Psoas muscle (tissue), 8 donors: Measurements from ENCODE around the gene NAP1L1. TPM values are rescaled to one million over a fixed set of nuclear protein-coding genes. Genes with fewer than 3 reads are reported as not detected.

Experiments used
- ATAC-seq, 4 donors: fragments of 200-7000 bp; cut with Tn5 transposase; one replicate each; pipeline ENCODE4 v1.9.1; 2020; ENCODE audit warnings: moderate library complexity in 3 of 4, mild to moderate bottlenecking in 2 of 4
- DNase-seq, 2 donors: peaks; one replicate each; pipeline ENCODE4 v3.0.0-alpha.2; 2020
- H3K27ac ChIP-seq: fragments of 200-600 bp; one replicate; pipeline ENCODE4 v1.8.0; 2022
- H3K27me3 ChIP-seq, 3 donors: fragments of 200-600 bp in 1 of 3; one replicate each; pipeline versions ENCODE4 v1.6.1 to v1.8.0; 2013 to 2022; ENCODE audit warnings: low read length in 2 of 3, mild to moderate bottlenecking in 2 of 3, moderate library complexity in 1 of 3; ENCODE audit not compliant: insufficient read depth in 3 of 3
- H3K36me3 ChIP-seq, 2 donors: fragments of 200-600 bp in 1 of 2; one replicate each; pipeline versions ENCODE4 v1.6.1 to v1.8.0; 2013 to 2022; ENCODE audit warnings: low read depth in 1 of 2, mild to moderate bottlenecking in 1 of 2, moderate library complexity in 1 of 2; ENCODE audit not compliant: insufficient read depth in 1 of 2
- H3K4me1 ChIP-seq: fragments of 200-600 bp; one replicate; pipeline ENCODE4 v1.8.0; 2022
- H3K4me3 ChIP-seq: fragments of 200-600 bp; one replicate; pipeline ENCODE4 v1.8.0; 2022; ENCODE audit warnings: mild to moderate bottlenecking
- H3K9me3 ChIP-seq: fragments of 200-600 bp; one replicate; pipeline ENCODE4 v1.8.0; 2022
- CTCF ChIP-seq: fragments of 200-600 bp; IDR thresholded peaks from one replicate; pipeline ENCODE4 v1.8.0; 2022; ENCODE audit warnings: antibody characterized with exemption
- WGBS, 3 donors: extraction: QIAGEN DNeasy Blood & Tissue Kit; methylation state at CpG; one replicate each; pipeline versions ENCODE4 v1.1.6 to v1.1.7; 2013; 5-methylcytosine and 5-hydroxymethylcytosine counted together
- intact Hi-C, 2 donors: fragments of 100-400 bp; cut with DNase I; formaldehyde crosslinking; loops; one replicate each; pipeline versions ENCODE4 v1.11.0 to v1.14.2; 2022
- polyA plus RNA-seq, 3 donors: library from polyadenylated mRNA; stranded (reverse); fragments of 200-250 nt; gene quantifications; one replicate each; pipeline ENCODE4 v1.2.3, GENCODE V29; 2013
- total RNA-seq, 4 donors: library from RNA; stranded (reverse); fragmentation: NEBNext Ultra II Directional in 2 of 4; extraction: Animal tissue kit (Norgen Biotek cat#: 25700) in 2 of 4; gene quantifications; one replicate each; pipeline versions ENCODE4 v1.2.1 to v1.2.4, GENCODE V29; 2021 to 2023
- donor health status: healthy with polysubstance abuse.
- donor health status: DM: no; HTN: no; CAD: no; lungs with moderate emphysema.
- donor health status: Bipolar disorder and iron deficiency.
- donor health status: healthy.
- donor health status: DM: yes; HTN: yes; CAD: no.
- donor health status: DM: no; HTN: no; CAD: no.
- donor health status: DM: no; HTN: no; CAD: no.
- donor health status: DM: yes; HTN: yes; CAD: no.

NAP1L1 gene
- total and polyA plus RNA-seq, 7 donors, result 201 to 341 (median 281) TPM

DNA sequence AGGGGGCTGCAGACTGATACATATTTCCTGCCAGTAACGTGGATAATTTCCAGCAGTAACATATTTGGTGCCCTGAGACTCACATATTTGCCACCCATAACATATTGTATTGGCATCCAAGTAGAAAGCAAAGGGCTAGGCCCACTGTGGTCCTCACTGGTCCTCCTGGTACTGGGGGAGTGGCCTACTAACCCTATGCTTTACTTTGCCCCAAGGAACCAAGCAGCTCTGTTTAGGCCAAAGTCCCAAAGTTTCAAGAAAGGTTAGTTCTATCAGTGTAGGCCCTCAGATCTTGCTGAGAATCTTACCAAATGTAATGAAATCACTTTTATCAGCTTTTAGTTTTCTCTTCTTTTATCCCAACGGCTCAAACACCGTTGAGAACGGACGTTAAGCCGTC lies 35.4 kb upstream of the NAP1L1 start:
- no peak for DNase-seq
- intact Hi-C loops, result loop anchor here in 1 of 2 donors (2.0 kb wide), 1 partner anchor 35 kb away; the partner anchor contains the start of gene NAP1L1
- peak in 1 of 4 donors; percentile 26 for ATAC-seq
- TF ChIP-seq CTCF, result no peak
- H3K36me3 ChIP-seq, result no peaks in the 10 kb centered on the region
- no peaks in the 10 kb centered on the region for H3K4me1 ChIP-seq
- H3K27ac ChIP-seq, result no peak overlapping the region
- no peaks in the 10 kb centered on the region for H3K27me3 ChIP-seq
- no peak overlapping the region for H3K4me3 ChIP-seq
- 84 to 91% (median 91%) methylated on average over 6 of the region's 6 CpGs for WGBS, 3 donors
- H3K9me3 ChIP-seq, result no peaks in the 10 kb centered on the region

DNA sequence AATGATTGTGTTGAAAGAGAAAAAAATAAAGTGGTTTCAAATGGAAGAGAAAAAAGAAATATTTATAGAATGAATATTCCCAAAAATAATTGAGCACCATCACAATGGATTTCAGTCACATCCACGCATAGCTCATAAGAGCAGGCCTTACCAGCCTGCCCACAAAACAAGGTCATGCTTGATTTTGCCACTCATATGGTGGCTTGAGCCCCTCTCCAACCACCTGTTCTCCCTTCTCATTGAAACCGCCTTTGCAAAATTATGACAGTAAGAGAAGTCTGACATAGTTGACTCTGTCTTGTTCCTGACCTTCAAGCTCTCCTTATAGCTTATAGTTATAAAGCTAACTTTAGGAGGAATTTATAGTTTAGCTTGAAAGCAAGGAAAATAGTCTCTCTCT lies 33.3 kb upstream of the NAP1L1 start:
- Histone ChIP-seq H3K27me3 (no peaks in the 10 kb centered on the region), H3K4me3 (no peak overlapping the region), H3K4me1 (no peaks in the 10 kb centered on the region), H3K9me3 (no peaks in the 10 kb centered on the region), H3K36me3 (no peaks in the 10 kb centered on the region), H3K27ac (no peak overlapping the region)
- intact Hi-C loops, result no loop called here
- WGBS, 3 donors, result 43 to 65% (median 53%) methylated on average over 2 of the region's 2 CpGs
- ATAC-seq (no peak), DNase-seq (no peak)
- no peak for TF ChIP-seq CTCF

DNA sequence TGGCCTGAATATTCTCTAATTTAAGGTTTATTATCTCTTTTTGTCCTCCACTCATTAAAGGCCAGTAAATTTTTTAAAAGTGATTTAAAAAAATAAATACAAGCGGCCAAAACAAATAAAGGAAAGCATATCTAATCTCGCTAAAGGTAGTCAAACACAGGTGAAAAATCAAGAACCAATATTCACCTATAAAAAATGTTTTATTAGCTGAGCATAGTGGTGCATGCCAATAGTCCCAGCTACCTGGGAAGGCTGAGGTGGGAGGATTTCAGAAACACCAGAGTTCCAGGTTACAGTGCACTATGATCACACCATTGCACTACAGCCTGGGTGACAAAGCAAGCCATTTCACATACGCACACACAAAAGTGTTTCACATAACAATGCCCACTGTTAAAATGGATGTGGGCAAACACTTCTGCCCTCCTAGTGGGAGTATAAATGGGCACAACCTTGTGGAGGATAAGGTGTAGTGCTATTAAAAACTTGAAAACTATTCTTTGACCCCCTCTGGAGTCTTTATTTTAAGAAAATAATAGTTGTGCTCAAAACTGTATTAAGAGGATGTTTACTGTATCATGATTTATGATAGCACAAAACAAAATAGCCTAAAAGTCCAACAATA lies 32.7 kb upstream of the NAP1L1 start:
- WGBS, 3 donors, result 95 to 97% (median 96%) methylated on average over 3 of the region's 3 CpGs
- Histone ChIP-seq H3K4me1 (no peaks in the 10 kb centered on the region), H3K9me3 (no peaks in the 10 kb centered on the region), H3K36me3 (no peaks in the 10 kb centered on the region), H3K27ac (no peak overlapping the region), H3K27me3 (no peaks in the 10 kb centered on the region), H3K4me3 (no peak overlapping the region)
- intact Hi-C loops, result no loop called here
- DNase-seq (no peak), ATAC-seq (no peak)
- TF ChIP-seq CTCF, result no peak

- no peak overlapping the region for H3K27ac ChIP-seq
Observed at GRCh38 chr12:76113800-76114757, 29.6 kb upstream of the NAP1L1 start.

More at GRCh38 chr12:76113800-76114757, 29.6 kb upstream of the NAP1L1 start:
- no peaks in the 10 kb centered on the region for H3K36me3 ChIP-seq
- ATAC-seq (no peak), DNase-seq (no peak)
- no peak overlapping the region for H3K4me3 ChIP-seq
- no peaks in the 10 kb centered on the region for H3K4me1 ChIP-seq
- intact Hi-C loops, result no loop called here
- TF ChIP-seq CTCF, result no peak
- WGBS, 3 donors, result 71 to 79% (median 76%) methylated on average over 7 of the region's 7 CpGs
- H3K27me3 ChIP-seq, result no peaks in the 10 kb centered on the region
- H3K9me3 ChIP-seq, result no peaks in the 10 kb centered on the region
